Gastrocnemius medialis (tissue), 4 donors: ENCODE measurements around the gene UGT1A10.

ENCODE experiments used
- CTCF ChIP-seq, 5 experiments: fragments of 450-650 bp in 3 of 5; fragments of 200-600 bp in 2 of 5; sonication (generic) in 2 of 5; IDR thresholded peaks in 4 of 5; conservative IDR thresholded peaks in 1 of 5; 1 replicate in 4 of 5; 2 replicates in 1 of 5; pipeline ENCODE4 v1.5.1; 2016 to 2019; ENCODE audit warnings: antibody characterized with exemption in 5 of 5, mild to moderate bottlenecking in 3 of 5, moderate library complexity in 3 of 5
- POLR2A ChIP-seq, 2 donors: fragments of 450-650 bp; IDR thresholded peaks; one replicate each; pipeline ENCODE4 v1.6.1; 2017; ENCODE audit warnings: antibody characterized with exemption in 2 of 2, mild to moderate bottlenecking in 2 of 2, moderate library complexity in 2 of 2

- TF ChIP-seq CTCF (IDR thresholded peaks at IDR 0.05 in 4 of 5, conservative IDR thresholded peaks at IDR 0.05 in 1 of 5) (no peak), POLR2A (IDR thresholded peaks at IDR 0.05) (no peak)
These were observed 52.8 kb downstream of the UGT1A10 start for GRCh38 chr2:233689031-233689430.
